ENCODE results near the gene CDYL. TPM values are rescaled to one million over a fixed set of nuclear protein-coding genes. Genes with fewer than 3 reads are reported as not detected.
"Not testable (repeated sequence)": the region's sequence is repeated elsewhere in the genome, so short reads cannot be mapped to it uniquely, and the experiment has no call there.

Gene CDYL
- total and polyA plus RNA-seq, 2 donors = 10.4 to 56.0 TPM

GRCh38 chr6:4865006-4865405, 88.8 kb downstream of the CDYL start:
- DNase-seq (ENCODE audit: low read depth in 6 of 9, low spot score in 9 of 9); H3K9me3 ChIP-seq (ENCODE audit: control insufficient read depth in 2 of 2, insufficient read depth in 1 of 2, low read length in 1 of 2); H3K4me3 ChIP-seq (ENCODE audit: low read length in 2 of 2); H3K36me3 ChIP-seq (ENCODE audit: control insufficient read depth in 2 of 2, insufficient read depth in 2 of 2, low read length in 1 of 2); H3K27me3 ChIP-seq (ENCODE audit: control insufficient read depth in 2 of 2, insufficient read depth in 1 of 2, low read length in 1 of 2); H3K4me1 ChIP-seq (ENCODE audit: control insufficient read depth in 2 of 2, insufficient read depth in 2 of 2, low read length in 2 of 2); H3K27ac ChIP-seq (ENCODE audit: low read depth in 1 of 2, low read length in 1 of 2): not testable (repeated sequence)
- WGBS = 97% methylated on average over 4 of the region's 4 CpGs

DNA sequence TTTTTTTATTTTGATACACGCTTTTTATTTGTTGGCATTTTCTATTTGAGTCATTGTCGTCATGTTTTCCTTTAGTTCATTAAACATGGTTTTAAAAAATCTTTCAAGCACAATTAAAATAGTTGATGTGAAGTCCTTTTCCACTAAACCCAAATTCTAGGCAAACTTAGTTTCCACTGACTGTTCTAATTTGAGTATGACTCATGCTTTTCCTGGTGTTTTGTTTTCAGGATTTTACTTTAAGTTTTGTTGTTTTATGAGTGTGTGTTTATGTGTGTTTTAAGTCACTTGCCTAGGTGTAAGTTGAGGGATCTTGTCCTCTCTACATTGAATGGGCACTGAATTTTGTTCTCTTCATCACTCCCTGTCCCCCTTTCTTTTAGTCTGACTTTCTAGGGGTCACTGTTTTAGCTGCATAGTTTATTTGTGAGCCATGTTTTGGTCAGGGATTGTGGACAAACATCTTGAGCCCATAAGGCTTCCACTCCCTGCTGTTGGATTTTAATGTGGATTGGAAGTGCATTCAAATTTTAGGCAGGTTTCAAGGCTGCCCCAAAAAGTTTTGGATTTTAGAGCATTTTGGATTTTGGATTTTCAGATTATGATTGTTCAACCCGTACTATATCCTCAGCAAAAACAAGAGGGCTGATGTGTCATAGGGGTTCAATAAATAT, 94.8 kb downstream of the CDYL start:
- Histone ChIP-seq H3K4me1 (ENCODE audit: control insufficient read depth in 2 of 2, insufficient read depth in 2 of 2, low read length in 2 of 2) (peaks cover 0 to 3% of the 10 kb centered on the region in 2 donors), H3K27ac (ENCODE audit: low read depth in 1 of 2, low read length in 1 of 2) (no peak overlapping the region), H3K9me3 (ENCODE audit: control insufficient read depth in 2 of 2, insufficient read depth in 1 of 2, low read length in 1 of 2) (no peaks in the 10 kb centered on the region), H3K36me3 (ENCODE audit: control insufficient read depth in 2 of 2, insufficient read depth in 2 of 2, low read length in 1 of 2) (no peaks in the 10 kb centered on the region), H3K27me3 (ENCODE audit: control insufficient read depth in 2 of 2, insufficient read depth in 1 of 2, low read length in 1 of 2) (no peaks in the 10 kb centered on the region), H3K4me3 (ENCODE audit: low read length in 2 of 2) (no peak overlapping the region)
- DNase-seq (ENCODE audit: low read depth in 6 of 9, low spot score in 9 of 9) = no peak
- 95% methylated on average over 3 of the region's 3 CpGs for WGBS

DNA sequence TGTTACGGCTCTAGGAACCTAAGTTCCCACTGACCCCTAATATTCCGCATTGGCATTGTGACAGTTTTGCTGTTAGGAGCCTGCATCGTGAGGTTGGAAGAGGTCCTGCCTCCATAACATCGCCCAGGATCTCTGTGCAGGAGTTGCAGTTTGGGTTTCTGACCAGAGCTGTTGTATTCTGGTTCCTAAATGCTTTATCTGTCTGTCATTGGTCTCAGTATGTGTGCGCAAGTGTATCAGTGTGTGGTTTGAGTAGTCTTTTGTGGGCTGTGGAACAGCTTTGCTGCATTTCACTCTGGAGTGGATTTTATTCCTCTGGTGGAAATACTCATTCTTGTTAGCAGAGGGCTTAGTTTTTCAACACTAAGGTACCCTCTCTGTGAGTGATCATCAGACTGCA, 95.6 kb downstream of the CDYL start:
- 97% methylated on average over 5 of the region's 5 CpGs for WGBS
- Histone ChIP-seq H3K36me3 (ENCODE audit: control insufficient read depth in 2 of 2, insufficient read depth in 2 of 2, low read length in 1 of 2) (no peaks in the 10 kb centered on the region), H3K27me3 (ENCODE audit: control insufficient read depth in 2 of 2, insufficient read depth in 1 of 2, low read length in 1 of 2) (no peaks in the 10 kb centered on the region), H3K27ac (ENCODE audit: low read depth in 1 of 2, low read length in 1 of 2) (no peak overlapping the region), H3K4me1 (ENCODE audit: control insufficient read depth in 2 of 2, insufficient read depth in 2 of 2, low read length in 2 of 2) (peaks cover 0 to 3% of the 10 kb centered on the region in 2 donors), H3K9me3 (ENCODE audit: control insufficient read depth in 2 of 2, insufficient read depth in 1 of 2, low read length in 1 of 2) (no peaks in the 10 kb centered on the region), H3K4me3 (ENCODE audit: low read length in 2 of 2) (no peak overlapping the region)
- DNase-seq (ENCODE audit: low read depth in 6 of 9, low spot score in 9 of 9) = no peak

DNA sequence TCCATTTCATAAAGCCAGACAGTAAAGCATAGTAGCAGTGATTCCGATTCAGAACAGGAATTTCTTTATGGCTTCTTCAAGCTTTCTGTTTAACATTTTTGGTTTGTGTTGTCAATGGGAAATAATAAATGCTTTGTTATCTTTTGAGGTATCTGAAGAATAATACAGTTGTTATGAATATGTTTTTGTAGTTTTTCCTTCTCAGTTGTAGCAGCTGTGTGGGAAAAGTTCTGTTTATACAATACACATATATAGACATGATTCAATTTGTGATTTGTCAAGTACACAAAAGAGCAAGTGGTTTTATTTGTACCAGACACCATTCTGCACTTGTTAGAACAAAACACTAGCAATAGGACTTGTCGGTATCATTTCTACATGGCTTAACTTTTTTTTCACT, 96.6 kb downstream of the CDYL start:
- no peak overlapping the region for H3K4me3 ChIP-seq (ENCODE audit: low read length in 2 of 2)
- no peak overlapping the region for H3K27ac ChIP-seq (ENCODE audit: low read depth in 1 of 2, low read length in 1 of 2)
- no peaks in the 10 kb centered on the region for H3K27me3 ChIP-seq (ENCODE audit: control insufficient read depth in 2 of 2, insufficient read depth in 1 of 2, low read length in 1 of 2)
- H3K9me3 ChIP-seq (ENCODE audit: control insufficient read depth in 2 of 2, insufficient read depth in 1 of 2, low read length in 1 of 2) = no peaks in the 10 kb centered on the region
- WGBS = 95% methylated on average over 2 of the region's 2 CpGs
- H3K36me3 ChIP-seq (ENCODE audit: control insufficient read depth in 2 of 2, insufficient read depth in 2 of 2, low read length in 1 of 2) = no peaks in the 10 kb centered on the region
- H3K4me1 ChIP-seq (ENCODE audit: control insufficient read depth in 2 of 2, insufficient read depth in 2 of 2, low read length in 2 of 2) = peaks cover 0 to 3% of the 10 kb centered on the region in 2 donors
- DNase-seq (ENCODE audit: low read depth in 6 of 9, low spot score in 9 of 9) = no peak

- WGBS = 98% methylated on average over 6 of the region's 6 CpGs
- peaks cover 0 to 3% of the 10 kb centered on the region in 2 donors for H3K4me1 ChIP-seq (ENCODE audit: control insufficient read depth in 2 of 2, insufficient read depth in 2 of 2, low read length in 2 of 2)
- no peaks in the 10 kb centered on the region for H3K9me3 ChIP-seq (ENCODE audit: control insufficient read depth in 2 of 2, insufficient read depth in 1 of 2, low read length in 1 of 2)
- H3K27me3 ChIP-seq (ENCODE audit: control insufficient read depth in 2 of 2, insufficient read depth in 1 of 2, low read length in 1 of 2) = no peaks in the 10 kb centered on the region
- no peak overlapping the region for H3K27ac ChIP-seq (ENCODE audit: low read depth in 1 of 2, low read length in 1 of 2)
- no peak overlapping the region for H3K4me3 ChIP-seq (ENCODE audit: low read length in 2 of 2)
- H3K36me3 ChIP-seq (ENCODE audit: control insufficient read depth in 2 of 2, insufficient read depth in 2 of 2, low read length in 1 of 2) = no peaks in the 10 kb centered on the region
- DNase-seq (ENCODE audit: low read depth in 6 of 9, low spot score in 9 of 9) = no peak
These were observed 97.7 kb downstream of the CDYL start for GRCh38 chr6:4873928-4874327.

GRCh38 chr6:4879741-4880275, 103.6 kb downstream of the CDYL start:
- no peak for DNase-seq (ENCODE audit: low read depth in 6 of 9, low spot score in 9 of 9)
- Histone ChIP-seq H3K27me3 (ENCODE audit: control insufficient read depth in 2 of 2, insufficient read depth in 1 of 2, low read length in 1 of 2) (no peaks in the 10 kb centered on the region), H3K4me1 (ENCODE audit: control insufficient read depth in 2 of 2, insufficient read depth in 2 of 2, low read length in 2 of 2) (peaks cover 0 to under 1% of the 10 kb centered on the region in 2 donors), H3K4me3 (ENCODE audit: low read length in 2 of 2) (no peak overlapping the region), H3K9me3 (ENCODE audit: control insufficient read depth in 2 of 2, insufficient read depth in 1 of 2, low read length in 1 of 2) (no peaks in the 10 kb centered on the region), H3K27ac (ENCODE audit: low read depth in 1 of 2, low read length in 1 of 2) (no peak overlapping the region), H3K36me3 (ENCODE audit: control insufficient read depth in 2 of 2, insufficient read depth in 2 of 2, low read length in 1 of 2) (peaks cover 0 to 3% of the 10 kb centered on the region in 2 donors)
- 92% methylated on average over 6 of the region's 6 CpGs for WGBS

- Histone ChIP-seq H3K27ac (ENCODE audit: low read depth in 1 of 2, low read length in 1 of 2) (no peak overlapping the region), H3K4me1 (ENCODE audit: control insufficient read depth in 2 of 2, insufficient read depth in 2 of 2, low read length in 2 of 2) (peaks cover 0 to 3% of the 10 kb centered on the region in 2 donors), H3K36me3 (ENCODE audit: control insufficient read depth in 2 of 2, insufficient read depth in 2 of 2, low read length in 1 of 2) (peaks cover 0 to 3% of the 10 kb centered on the region in 2 donors), H3K4me3 (ENCODE audit: low read length in 2 of 2) (no peak overlapping the region), H3K9me3 (ENCODE audit: control insufficient read depth in 2 of 2, insufficient read depth in 1 of 2, low read length in 1 of 2) (no peaks in the 10 kb centered on the region), H3K27me3 (ENCODE audit: control insufficient read depth in 2 of 2, insufficient read depth in 1 of 2, low read length in 1 of 2) (no peaks in the 10 kb centered on the region)
- 96% methylated on average over 3 of the region's 3 CpGs for WGBS
- DNase-seq (ENCODE audit: low read depth in 6 of 9, low spot score in 9 of 9) = no peak
These were observed 104.2 kb downstream of the CDYL start for GRCh38 chr6:4880363-4880762.

DNA sequence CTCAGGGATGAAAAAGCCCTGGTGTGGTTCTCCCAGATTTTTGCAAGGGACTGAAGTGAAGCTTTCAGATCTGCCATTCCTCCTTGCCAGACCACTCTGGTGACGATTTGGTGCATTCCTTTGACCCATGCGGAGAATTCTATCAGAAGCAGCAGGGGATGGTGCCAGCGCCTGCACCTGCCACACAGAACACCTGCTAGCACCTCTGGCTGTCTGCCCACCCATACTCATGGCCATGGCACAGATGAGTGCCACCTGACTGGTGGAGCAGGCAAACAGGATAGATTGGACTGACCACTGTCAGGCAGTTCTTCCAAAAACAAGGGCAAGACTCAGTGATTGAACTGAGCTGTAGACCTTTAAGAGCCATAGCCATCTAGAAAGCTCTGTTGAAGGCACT, 107.1 kb downstream of the CDYL start:
- no peak for DNase-seq (ENCODE audit: low read depth in 6 of 9, low spot score in 9 of 9)
- WGBS = 97% methylated on average over 3 of the region's 3 CpGs
- no peaks in the 10 kb centered on the region for H3K27me3 ChIP-seq (ENCODE audit: control insufficient read depth in 2 of 2, insufficient read depth in 1 of 2, low read length in 1 of 2)

GRCh38 chr6:4884646-4885340, 108.6 kb downstream of the CDYL start:
- H3K27ac ChIP-seq (ENCODE audit: low read depth in 1 of 2, low read length in 1 of 2) = no peak overlapping the region
- H3K4me1 ChIP-seq (ENCODE audit: control insufficient read depth in 2 of 2, insufficient read depth in 2 of 2, low read length in 2 of 2) = peaks cover 0 to 3% of the 10 kb centered on the region in 2 donors
- H3K27me3 ChIP-seq (ENCODE audit: control insufficient read depth in 2 of 2, insufficient read depth in 1 of 2, low read length in 1 of 2) = no peaks in the 10 kb centered on the region
- H3K9me3 ChIP-seq (ENCODE audit: control insufficient read depth in 2 of 2, insufficient read depth in 1 of 2, low read length in 1 of 2) = no peaks in the 10 kb centered on the region
- 90% methylated on average over 7 of the region's 7 CpGs for WGBS
- peaks cover 0 to 3% of the 10 kb centered on the region in 2 donors for H3K36me3 ChIP-seq (ENCODE audit: control insufficient read depth in 2 of 2, insufficient read depth in 2 of 2, low read length in 1 of 2)
- no peak overlapping the region for H3K4me3 ChIP-seq (ENCODE audit: low read length in 2 of 2)
- DNase-seq (ENCODE audit: low read depth in 6 of 9, low spot score in 9 of 9) = no peak

More for the DNA sequence above, 107.1 kb downstream of the CDYL start:
- Histone ChIP-seq H3K27ac (ENCODE audit: low read depth in 1 of 2, low read length in 1 of 2) (no peak overlapping the region), H3K4me3 (ENCODE audit: low read length in 2 of 2) (no peak overlapping the region), H3K9me3 (ENCODE audit: control insufficient read depth in 2 of 2, insufficient read depth in 1 of 2, low read length in 1 of 2) (no peaks in the 10 kb centered on the region), H3K36me3 (ENCODE audit: control insufficient read depth in 2 of 2, insufficient read depth in 2 of 2, low read length in 1 of 2) (peaks cover 0 to 3% of the 10 kb centered on the region in 2 donors), H3K4me1 (ENCODE audit: control insufficient read depth in 2 of 2, insufficient read depth in 2 of 2, low read length in 2 of 2) (peaks cover 0 to 3% of the 10 kb centered on the region in 2 donors)

Measured in thymus (tissue), 11 donors.